HCT116 (cell line): ENCODE measurements around the gene SIAH2. TPM values are rescaled to one million over a fixed set of nuclear protein-coding genes. Genes with fewer than 3 reads are reported as not detected.

Source experiments
- ATAC-seq: fragments of 200-7000 bp; cut with Tn5 transposase; 2 replicates; pipeline ENCODE4 v1.9.1; 2020; ENCODE audit warnings: mild to moderate bottlenecking, moderate library complexity
- BruUV-seq: library from RNA; stranded (reverse); fragments of 400-500 nt; replicated peaks from 2 replicates; lab custom pipeline; 2021; lab: Mats Ljungman, UMichigan
- CTCF ChIA-PET: fragments of 300-600 bp; sonication (Branson Sonifier 250); formaldehyde crosslinking; loops from one replicate; lab custom pipeline; 2021; ENCODE audit warnings: antibody characterized with exemption; lab: Charles Lee
- POLR2A ChIA-PET: fragments of 300-600, 350-600 bp; sonication (Branson Sonifier 250); formaldehyde crosslinking; loops from one replicate; lab custom pipeline; 2021; ENCODE audit warnings: antibody characterized with exemption; lab: Charles Lee
- RAD21 ChIA-PET, 2 experiments: fragments of 300-600 bp; sonication (Branson Sonifier 250); formaldehyde crosslinking; loops; one replicate each; lab custom pipeline; 2023; ENCODE audit warnings: low total read pairs in 2 of 2; ENCODE audit not compliant: uncharacterized antibody in 2 of 2, unreplicated experiment in 2 of 2, low non-redundant PET in 1 of 2; lab: Charles Lee
- DNase-seq: peaks from one replicate; pipeline ENCODE4 v3.0.0-alpha.2; 2010; ENCODE audit warnings: low read depth, low spot score
- H2AFZ ChIP-seq: fragments of 200-600 bp; shearing (Covaris generic), sonication (generic); 2 replicates; pipeline ENCODE4 v1.6.1; 2017; ENCODE audit warnings: low read depth, mixed run types, mixed read lengths, antibody characterized with exemption, low read length; ENCODE audit not compliant: poor library complexity, severe bottlenecking
- H3K27ac ChIP-seq: 2 replicates; pipeline ENCODE4 v1.5.1; 2012; ENCODE audit warnings: low read depth, low read length
- H3K27me3 ChIP-seq: fragments of 200-600 bp; sonication (generic); 2 replicates; pipeline ENCODE4 v1.6.1; 2016; ENCODE audit warnings: mixed run types, low read length, mixed read lengths; ENCODE audit not compliant: insufficient read depth
- H3K36me3 ChIP-seq, 2 experiments: fragments of 200-500 bp in 1 of 2; fragments of 200-600 bp in 1 of 2; sonication (Bioruptor generic) in 1 of 2; sonication (generic) in 1 of 2; 2 replicates each; pipeline versions ENCODE4 v1.5.1 to v1.6.1; 2014 to 2016; ENCODE audit warnings: low read length in 2 of 2, inconsistent platforms in 1 of 2, mixed read lengths in 1 of 2, mixed run types in 1 of 2; ENCODE audit not compliant: insufficient read depth in 2 of 2, control insufficient read depth in 1 of 2
- H3K4me1 ChIP-seq, 2 experiments: fragments of 200-600 bp in 1 of 2; sonication (generic) in 1 of 2; 2 replicates each; pipeline versions ENCODE4 v1.5.1 to v1.6.1; 2012 to 2017; ENCODE audit warnings: low read length in 2 of 2, inconsistent platforms in 1 of 2, mild to moderate bottlenecking in 1 of 2, mixed read lengths in 1 of 2, mixed run types in 1 of 2, moderate library complexity in 1 of 2; ENCODE audit not compliant: insufficient read depth in 2 of 2, control insufficient read depth in 1 of 2
- H3K4me2 ChIP-seq: fragments of 200-600 bp; sonication (generic); 2 replicates; pipeline ENCODE4 v1.6.1; 2017; ENCODE audit warnings: mixed run types, low read length, mixed read lengths
- H3K4me3 ChIP-seq, 2 experiments: fragments of 200-600 bp in 1 of 2; sonication (generic) in 1 of 2; replicated peaks in 1 of 2; 2 replicates each; pipeline ENCODE4 v1.5.1; 2011 to 2016; ENCODE audit warnings: low read length in 2 of 2, control low read depth in 1 of 2, low read depth in 1 of 2, mild to moderate bottlenecking in 1 of 2, mixed read lengths in 1 of 2, mixed run types in 1 of 2
- H3K79me2 ChIP-seq: fragments of 200-600 bp; sonication (generic); 2 replicates; pipeline ENCODE4 v1.6.1; 2017; ENCODE audit warnings: mild to moderate bottlenecking, mixed run types, low read length, moderate library complexity, mixed read lengths; ENCODE audit not compliant: insufficient read depth
- H3K9ac ChIP-seq: fragments of 200-600 bp; sonication (generic); 2 replicates; pipeline ENCODE4 v1.6.1; 2016; ENCODE audit warnings: low read length, mixed read lengths
- H3K9me2 ChIP-seq: fragments of 200-600 bp; sonication (generic), shearing (Covaris generic); 2 replicates; pipeline ENCODE4 v1.6.1; 2017; ENCODE audit warnings: mixed run types, mild to moderate bottlenecking, moderate library complexity; ENCODE audit not compliant: insufficient read depth
- H3K9me3 ChIP-seq, 2 experiments: fragments of 200-500 bp in 1 of 2; fragments of 200-600 bp in 1 of 2; sonication (Bioruptor generic) in 1 of 2; sonication (generic) in 1 of 2; 2 replicates each; pipeline ENCODE4 v1.6.1; 2014 to 2017; ENCODE audit warnings: low read length in 2 of 2, mixed read lengths in 2 of 2, inconsistent platforms in 1 of 2, low read depth in 1 of 2, mild to moderate bottlenecking in 1 of 2, mixed run types in 1 of 2, moderate library complexity in 1 of 2; ENCODE audit not compliant: control insufficient read depth in 1 of 2, insufficient read depth in 1 of 2
- H4K20me1 ChIP-seq: fragments of 200-600 bp; sonication (generic), shearing (Covaris generic); 2 replicates; pipeline ENCODE4 v1.6.1; 2017; ENCODE audit warnings: mixed run types, mild to moderate bottlenecking, moderate library complexity; ENCODE audit not compliant: insufficient read depth
- ATF3 ChIP-seq: IDR thresholded peaks from 2 replicates; pipeline ENCODE4 v1.6.1; 2012
- CBX3 ChIP-seq: IDR thresholded peaks from 2 replicates; pipeline ENCODE4 v1.6.1; 2012; ENCODE audit warnings: low read depth
- EGR1 ChIP-seq: IDR thresholded peaks from 2 replicates; pipeline ENCODE4 v1.6.1; 2012; ENCODE audit warnings: low read depth
- ELF1 ChIP-seq: IDR thresholded peaks from 2 replicates; pipeline ENCODE4 v1.6.1; 2012; ENCODE audit warnings: low read depth, borderline replicate concordance
- EZH2 ChIP-seq: fragments of 200-600 bp; sonication (generic); IDR thresholded peaks from 2 replicates; pipeline ENCODE4 v1.6.1; 2017; ENCODE audit warnings: antibody characterized with exemption, mixed run types
- EZH2phosphoT487 ChIP-seq: fragments of 200-600 bp; IDR thresholded peaks from 2 replicates; pipeline ENCODE4 v1.6.1; 2018; ENCODE audit warnings: antibody characterized with exemption, borderline replicate concordance
- JUND ChIP-seq: IDR thresholded peaks from 2 replicates; pipeline ENCODE4 v1.6.1; 2012
- MAX ChIP-seq: IDR thresholded peaks from 2 replicates; pipeline ENCODE4 v1.6.1; 2012
- POLR2A ChIP-seq: IDR thresholded peaks from 2 replicates; pipeline ENCODE4 v1.7.0; 2011; ENCODE audit warnings: borderline replicate concordance; ENCODE audit not compliant: insufficient read depth, insufficient read length; ENCODE audit errors: extremely low read depth
- POLR2AphosphoS5 ChIP-seq: IDR thresholded peaks from 2 replicates; pipeline ENCODE4 v1.6.1; 2011; ENCODE audit warnings: mild to moderate bottlenecking, low read depth, low read length, moderate library complexity
- RAD21 ChIP-seq: IDR thresholded peaks from 2 replicates; pipeline ENCODE4 v1.6.1; 2012; ENCODE audit warnings: low read depth, mild to moderate bottlenecking
- SP1 ChIP-seq: IDR thresholded peaks from 2 replicates; pipeline ENCODE4 v1.6.1; 2012; ENCODE audit warnings: low read depth
- SRF ChIP-seq: IDR thresholded peaks from 2 replicates; pipeline ENCODE4 v1.6.1; 2012; ENCODE audit warnings: low read depth
- YY1 ChIP-seq: IDR thresholded peaks from 2 replicates; pipeline ENCODE4 v1.6.1; 2011; ENCODE audit warnings: low read length, low read depth, moderate library complexity, mild to moderate bottlenecking; ENCODE audit not compliant: insufficient replicate concordance; ENCODE audit errors: extremely low read depth
- ZFX ChIP-seq: fragments of 450-650 bp; IDR thresholded peaks from 2 replicates; pipeline ENCODE4 v1.6.1; 2017
- ZNF274 ChIP-seq: fragments of 200-500 bp; sonication (Bioruptor generic); IDR thresholded peaks from 2 replicates; pipeline ENCODE4 v1.6.1; 2014; ENCODE audit warnings: mild to moderate bottlenecking, low read depth, low read length, inconsistent platforms
- intact Hi-C: fragments of 100-400 bp; cut with micrococcal nuclease; formaldehyde crosslinking; loops from 2 replicates; pipeline ENCODE4 v1.10.0; 2022
- total RNA-seq: library from RNA; stranded (reverse); gene quantifications from one replicate; pipeline ENCODE4 v1.2.1, GENCODE V29; 2021; ENCODE audit not compliant: unreplicated experiment
- TF ChIP-seq, protein P1 (sequence below), 3 experiments: fragments of 200-600 bp in 1 of 3; sonication (generic) in 1 of 3; IDR thresholded peaks in 2 of 3; conservative IDR thresholded peaks in 1 of 3; 2 replicates each; pipeline ENCODE4 v1.5.1; 2012 to 2017; ENCODE audit warnings: low read depth in 2 of 3, low read length in 2 of 3, antibody characterized with exemption in 1 of 3, borderline replicate concordance in 1 of 3, control low read depth in 1 of 3, mild to moderate bottlenecking in 1 of 3, mixed read lengths in 1 of 3, mixed run types in 1 of 3, moderate library complexity in 1 of 3; ENCODE audit not compliant: insufficient read depth in 1 of 3
- TF ChIP-seq, protein P2 (sequence below): IDR thresholded peaks from 2 replicates; pipeline ENCODE4 v1.6.1; 2011; ENCODE audit warnings: mild to moderate bottlenecking, low read length, moderate library complexity; ENCODE audit not compliant: insufficient replicate concordance; ENCODE audit errors: extremely low read depth

SIAH2 gene
- total RNA-seq, 1 experiment from 2014 or later: 39.9 TPM

DNA sequence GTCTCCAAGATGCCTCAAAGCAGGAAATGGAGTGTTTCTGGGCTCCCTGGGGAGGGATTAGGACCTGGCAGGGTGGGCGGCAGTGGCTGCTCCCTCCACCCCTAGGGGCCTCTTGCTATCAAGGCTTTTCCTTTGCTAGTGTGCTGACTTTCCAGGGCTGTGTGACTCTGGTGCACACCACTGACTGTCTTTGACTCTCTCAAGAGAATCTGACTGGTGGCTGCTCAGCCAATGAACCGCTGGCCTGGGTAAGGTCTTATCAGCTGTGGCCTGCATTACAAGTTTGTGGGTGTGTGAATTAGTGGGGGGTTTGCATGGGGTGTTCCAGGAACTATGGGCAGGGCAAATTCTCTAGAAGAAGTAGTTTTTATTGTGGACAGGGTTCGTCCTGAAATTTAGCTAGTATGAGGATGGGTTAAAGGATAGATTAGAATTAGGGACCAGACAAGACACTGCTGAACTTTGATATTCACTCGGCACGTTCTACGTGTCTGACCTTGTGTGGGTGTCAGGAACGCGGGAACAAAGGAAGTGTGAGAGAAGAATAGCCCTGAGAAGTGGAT, 29.5 kb downstream of the SIAH2 start:
- H3K4me2 ChIP-seq: no peak overlapping the region
- intact Hi-C loops: no loop called here
- peak; percentile 38; the same call in 1 of the 2 replicates for ATAC-seq

More for the DNA sequence above, 29.5 kb downstream of the SIAH2 start:
- no peaks in the 10 kb centered on the region for H3K9me3 ChIP-seq
- ChIA-PET CTCF (no interaction called here), RAD21 (no interaction called here), POLR2A (no interaction called here)
- H3K79me2 ChIP-seq: no peaks in the 10 kb centered on the region
- no peak overlapping the region for H2AFZ ChIP-seq
- H3K27ac ChIP-seq: no peak overlapping the region
- no peaks in the 10 kb centered on the region for H3K9me2 ChIP-seq
- no peak for DNase-seq
- H3K27me3 ChIP-seq: no peaks in the 10 kb centered on the region
- peaks cover 6 to 10% of the 10 kb centered on the region in 2 experiments for H3K4me1 ChIP-seq
- no peak overlapping the region for H3K4me3 ChIP-seq
- BruUV-seq: no TSS peak
- no peak overlapping the region for H3K9ac ChIP-seq
- TF ChIP-seq ATF3 (no peak), YY1 (no peak), JUND (no peak), POLR2A (no peak), CBX3 (no peak), SP1 (no peak), EGR1 (no peak), RAD21 (no peak), ELF1 (no peak), POLR2AphosphoS5 (no peak), EZH2phosphoT487 (no peak), ZNF274 (no peak), MAX (no peak), SRF (no peak), ZFX (no peak), EZH2 (no peak)
- TF ChIP-seq, protein P1, sequence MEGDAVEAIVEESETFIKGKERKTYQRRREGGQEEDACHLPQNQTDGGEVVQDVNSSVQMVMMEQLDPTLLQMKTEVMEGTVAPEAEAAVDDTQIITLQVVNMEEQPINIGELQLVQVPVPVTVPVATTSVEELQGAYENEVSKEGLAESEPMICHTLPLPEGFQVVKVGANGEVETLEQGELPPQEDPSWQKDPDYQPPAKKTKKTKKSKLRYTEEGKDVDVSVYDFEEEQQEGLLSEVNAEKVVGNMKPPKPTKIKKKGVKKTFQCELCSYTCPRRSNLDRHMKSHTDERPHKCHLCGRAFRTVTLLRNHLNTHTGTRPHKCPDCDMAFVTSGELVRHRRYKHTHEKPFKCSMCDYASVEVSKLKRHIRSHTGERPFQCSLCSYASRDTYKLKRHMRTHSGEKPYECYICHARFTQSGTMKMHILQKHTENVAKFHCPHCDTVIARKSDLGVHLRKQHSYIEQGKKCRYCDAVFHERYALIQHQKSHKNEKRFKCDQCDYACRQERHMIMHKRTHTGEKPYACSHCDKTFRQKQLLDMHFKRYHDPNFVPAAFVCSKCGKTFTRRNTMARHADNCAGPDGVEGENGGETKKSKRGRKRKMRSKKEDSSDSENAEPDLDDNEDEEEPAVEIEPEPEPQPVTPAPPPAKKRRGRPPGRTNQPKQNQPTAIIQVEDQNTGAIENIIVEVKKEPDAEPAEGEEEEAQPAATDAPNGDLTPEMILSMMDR (IDR thresholded peaks at IDR 0.05 in 2 of 3, conservative IDR thresholded peaks at IDR 0.05 in 1 of 3; ENCODE audit: borderline replicate concordance in 1 of 3, insufficient read depth in 1 of 3, low read depth in 2 of 3, low read length in 2 of 3): no peak
- TF ChIP-seq, protein P2, sequence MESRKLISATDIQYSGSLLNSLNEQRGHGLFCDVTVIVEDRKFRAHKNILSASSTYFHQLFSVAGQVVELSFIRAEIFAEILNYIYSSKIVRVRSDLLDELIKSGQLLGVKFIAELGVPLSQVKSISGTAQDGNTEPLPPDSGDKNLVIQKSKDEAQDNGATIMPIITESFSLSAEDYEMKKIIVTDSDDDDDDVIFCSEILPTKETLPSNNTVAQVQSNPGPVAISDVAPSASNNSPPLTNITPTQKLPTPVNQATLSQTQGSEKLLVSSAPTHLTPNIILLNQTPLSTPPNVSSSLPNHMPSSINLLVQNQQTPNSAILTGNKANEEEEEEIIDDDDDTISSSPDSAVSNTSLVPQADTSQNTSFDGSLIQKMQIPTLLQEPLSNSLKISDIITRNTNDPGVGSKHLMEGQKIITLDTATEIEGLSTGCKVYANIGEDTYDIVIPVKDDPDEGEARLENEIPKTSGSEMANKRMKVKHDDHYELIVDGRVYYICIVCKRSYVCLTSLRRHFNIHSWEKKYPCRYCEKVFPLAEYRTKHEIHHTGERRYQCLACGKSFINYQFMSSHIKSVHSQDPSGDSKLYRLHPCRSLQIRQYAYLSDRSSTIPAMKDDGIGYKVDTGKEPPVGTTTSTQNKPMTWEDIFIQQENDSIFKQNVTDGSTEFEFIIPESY: no peak
- H3K36me3 ChIP-seq: no peaks in the 10 kb centered on the region
- no peaks in the 10 kb centered on the region; the same call in 1 of the 2 replicates for H4K20me1 ChIP-seq
